ENCODE data around the gene PSMD9.

- TF ChIP-seq CTCF (IDR thresholded peaks at IDR 0.05) (no peak), POLR2AphosphoS5 (IDR thresholded peaks at IDR 0.05) (no peak), EP300 (IDR thresholded peaks at IDR 0.05) (no peak), POLR2A (IDR thresholded peaks at IDR 0.05) (no peak)
Observed at GRCh38 chr12:121874071-121874470, 14.5 kb upstream of the PSMD9 start.

All from upper lobe of left lung (tissue), 4 donors.